ENCODE results near the gene SLC4A11.

SLC4A11 gene

GRCh38 chr20:3239026-3239866, at the start of gene SLC4A11:
Gene SLC4A11 (minus strand): TSS chr20:3239190. CDS start chr20:3239137, 53 bp downstream.
- DNase-seq, result no peak

- DNase-seq, result no peak
Measured at GRCh38 chr20:3283222-3283820, 44.3 kb upstream of the SLC4A11 start.

GRCh38 chr20:3282271-3283221, 43.6 kb upstream of the SLC4A11 start:
- DNase-seq, result no peak

- DNase-seq, result no peak
Measured at GRCh38 chr20:3281437-3281836, 42.4 kb upstream of the SLC4A11 start.

GRCh38 chr20:3279761-3280160, 40.8 kb upstream of the SLC4A11 start:
- no peak for DNase-seq

- DNase-seq, result no peak
Measured at GRCh38 chr20:3277686-3278465, 38.9 kb upstream of the SLC4A11 start.

GRCh38 chr20:3276680-3277015, 37.7 kb upstream of the SLC4A11 start:
- peak; percentile 20 for DNase-seq

- DNase-seq, result no peak
Measured at GRCh38 chr20:3275966-3276679, 37.1 kb upstream of the SLC4A11 start.

GRCh38 chr20:3275064-3275935, 36.3 kb upstream of the SLC4A11 start:
- DNase-seq, result no peak

GRCh38 chr20:3273371-3273770, 34.4 kb upstream of the SLC4A11 start:
- no peak for DNase-seq

- DNase-seq, result no peak
Measured at GRCh38 chr20:3270051-3270450, 31.1 kb upstream of the SLC4A11 start.

GRCh38 chr20:3262566-3262965, 23.6 kb upstream of the SLC4A11 start:
- no peak for DNase-seq

GRCh38 chr20:3258429-3258828, 19.4 kb upstream of the SLC4A11 start:
- DNase-seq, result no peak

GRCh38 chr20:3255728-3256127, 16.7 kb upstream of the SLC4A11 start:
- no peak for DNase-seq

- DNase-seq, result no peak
Measured at GRCh38 chr20:3251806-3252205, 12.8 kb upstream of the SLC4A11 start.

- peak; percentile 6 for DNase-seq
Measured at GRCh38 chr20:3250091-3250504, 11.1 kb upstream of the SLC4A11 start.

GRCh38 chr20:3248993-3249347, 10.0 kb upstream of the SLC4A11 start:
- no peak for DNase-seq

GRCh38 chr20:3248167-3248992, 9.4 kb upstream of the SLC4A11 start:
- DNase-seq, result peak; percentile 27

GRCh38 chr20:3247638-3248037, 8.6 kb upstream of the SLC4A11 start:
- DNase-seq, result no peak

GRCh38 chr20:3246682-3247081, 7.7 kb upstream of the SLC4A11 start:
- no peak for DNase-seq

All from NCI-H1092 (cell line).